ENCODE measurements around the gene COLEC11. TPM values are rescaled to one million over a fixed set of nuclear protein-coding genes. Genes with fewer than 3 reads are reported as not detected.
A peak's percentile ranks its signal among the peaks of the same experiment; 100 is the strongest.
"Not testable (repeated sequence)": the region's sequence is repeated elsewhere in the genome, so short reads cannot be mapped to it uniquely, and the experiment has no call there.

COLEC11 gene
- total RNA-seq, 1 donor from 2014 or later = 1.5 TPM

- no peak for TF ChIP-seq CTCF (IDR thresholded peaks at IDR 0.05)
Observed at GRCh38 chr2:3633089-3633981, 38.4 kb downstream of the COLEC11 start.

GRCh38 chr2:3633982-3634595 is 39.2 kb downstream of the COLEC11 start:
- no peaks in the 10 kb centered on the region for H3K36me3 ChIP-seq
- intact Hi-C loops (cut with DNase I) = no loop called here
- peaks cover 3% of the 10 kb centered on the region for H3K4me1 ChIP-seq
- DNase-seq = peak; percentile 30
- no peaks in the 10 kb centered on the region for H3K9me3 ChIP-seq
- no peaks in the 10 kb centered on the region for H3K27me3 ChIP-seq
- no peak for TF ChIP-seq CTCF (IDR thresholded peaks at IDR 0.05)
- no peak for ATAC-seq
- H3K27ac ChIP-seq = no peak overlapping the region
- H3K4me3 ChIP-seq = no peak overlapping the region

More at GRCh38 chr2:3633089-3633981, 38.4 kb downstream of the COLEC11 start:
- intact Hi-C loops (cut with DNase I) = no loop called here
- Histone ChIP-seq H3K36me3 (no peaks in the 10 kb centered on the region), H3K4me1 (peaks cover 3% of the 10 kb centered on the region), H3K27me3 (no peaks in the 10 kb centered on the region), H3K27ac (no peak overlapping the region), H3K4me3 (no peak overlapping the region), H3K9me3 (no peaks in the 10 kb centered on the region)
- DNase-seq (peak; percentile 56), ATAC-seq (no peak)

- intact Hi-C loops (cut with DNase I) = no loop called here
- Histone ChIP-seq H3K4me1 (peaks cover 3% of the 10 kb centered on the region), H3K36me3 (no peaks in the 10 kb centered on the region), H3K4me3 (no peak overlapping the region), H3K27me3 (no peaks in the 10 kb centered on the region), H3K9me3 (no peaks in the 10 kb centered on the region), H3K27ac (no peak overlapping the region)
- TF ChIP-seq CTCF (IDR thresholded peaks at IDR 0.05) = no peak
- ATAC-seq (no peak), DNase-seq (peak; percentile 59)
Observed at GRCh38 chr2:3634596-3635121, 39.7 kb downstream of the COLEC11 start.

- no peak for ATAC-seq
- Histone ChIP-seq H3K27ac (no peak overlapping the region), H3K27me3 (no peaks in the 10 kb centered on the region), H3K4me1 (peaks cover 3% of the 10 kb centered on the region), H3K4me3 (no peak overlapping the region), H3K36me3 (no peaks in the 10 kb centered on the region), H3K9me3 (no peaks in the 10 kb centered on the region)
- intact Hi-C loops (cut with DNase I) = no loop called here
- DNase-seq = peak; percentile 56
- TF ChIP-seq CTCF (IDR thresholded peaks at IDR 0.05) = no peak
Observed at GRCh38 chr2:3635171-3635974, 40.5 kb downstream of the COLEC11 start.

GRCh38 chr2:3635975-3636327 is 41.0 kb downstream of the COLEC11 start:
- H3K27me3 ChIP-seq; H3K9me3 ChIP-seq; H3K27ac ChIP-seq; intact Hi-C loops (cut with DNase I); H3K4me3 ChIP-seq; ATAC-seq; H3K4me1 ChIP-seq; H3K36me3 ChIP-seq: not testable (repeated sequence)
- peak; percentile 11 for DNase-seq
